PC-9 (cell line): ENCODE data around the gene SSBP2. TPM values are rescaled to one million over a fixed set of nuclear protein-coding genes. Genes with fewer than 3 reads are reported as not detected.

Source experiments
- BruUV-seq: library from RNA; stranded (reverse); fragments of 400-500 nt; replicated peaks from 2 replicates; lab custom pipeline; 2021; lab: Mats Ljungman, UMichigan
- CTCF ChIA-PET: fragments of 300-600 bp; sonication (Branson Sonifier 250); formaldehyde crosslinking; loops from one replicate; lab custom pipeline; 2022; ENCODE audit warnings: antibody characterized with exemption; lab: Charles Lee
- POLR2A ChIA-PET: fragments of 300-600 bp; sonication (Branson Sonifier 250); formaldehyde crosslinking; loops from one replicate; lab custom pipeline; 2022; ENCODE audit warnings: antibody characterized with exemption; ENCODE audit not compliant: unreplicated experiment; lab: Charles Lee
- DNase-seq, 2 experiments: peaks; one replicate each; pipeline versions ENCODE4 v3.0.0 to v3.0.0-alpha.2; 2015 to 2022; ENCODE audit warnings: mixed read lengths in 1 of 2
- H2AFZ ChIP-seq: fragments of 200-600 bp; sonication (generic); 2 replicates; pipeline ENCODE4 v1.8.1; 2017; ENCODE audit warnings: antibody characterized with exemption
- H3F3A ChIP-seq: fragments of 200-600 bp; sonication (generic); 2 replicates; pipeline ENCODE4 v1.8.1; 2017; ENCODE audit warnings: antibody characterized with exemption, mild to moderate bottlenecking, low read depth; ENCODE audit not compliant: insufficient read depth
- H3K27ac ChIP-seq: fragments of 200-600 bp; sonication (generic); 2 replicates; pipeline ENCODE4 v1.6.1; 2016; ENCODE audit warnings: mixed run types
- H3K27me3 ChIP-seq: fragments of 200-600 bp; sonication (generic); 2 replicates; pipeline ENCODE4 v1.6.1; 2016; ENCODE audit warnings: low read depth, mixed run types; ENCODE audit not compliant: insufficient read depth
- H3K36me3 ChIP-seq: fragments of 200-600 bp; sonication (generic); 2 replicates; pipeline ENCODE4 v1.6.1; 2016; ENCODE audit warnings: low read depth, mixed run types
- H3K4me1 ChIP-seq: fragments of 200-600 bp; sonication (generic); replicated peaks from 2 replicates; pipeline ENCODE4 v1.6.1; 2016; ENCODE audit warnings: mixed run types; ENCODE audit not compliant: insufficient read depth
- H3K4me2 ChIP-seq: fragments of 200-600 bp; sonication (generic); 2 replicates; pipeline ENCODE4 v1.6.1; 2017; ENCODE audit warnings: mixed run types
- H3K4me3 ChIP-seq: fragments of 200-600 bp; sonication (generic); 2 replicates; pipeline ENCODE4 v1.6.1; 2016; ENCODE audit warnings: mixed run types
- H3K79me2 ChIP-seq: fragments of 200-600 bp; sonication (generic); 2 replicates; pipeline ENCODE4 v1.6.1; 2017; ENCODE audit warnings: low read depth, mixed run types
- H3K9me2 ChIP-seq: fragments of 200-600 bp; sonication (generic); 2 replicates; pipeline ENCODE4 v1.8.1; 2017; ENCODE audit warnings: mild to moderate bottlenecking; ENCODE audit not compliant: insufficient read depth
- H3K9me3 ChIP-seq: fragments of 200-600 bp; sonication (generic); 2 replicates; pipeline ENCODE4 v1.8.1; 2016; ENCODE audit warnings: low read depth; ENCODE audit not compliant: insufficient read depth
- H4K20me1 ChIP-seq: fragments of 200-600 bp; sonication (generic); 2 replicates; pipeline ENCODE4 v1.8.1; 2017; ENCODE audit not compliant: insufficient read depth
- EZH2 ChIP-seq: fragments of 200-600 bp; sonication (generic); IDR thresholded peaks from 2 replicates; pipeline ENCODE4 v1.8.0; 2017; ENCODE audit warnings: antibody characterized with exemption, low read depth
- intact Hi-C: fragments of 100-400 bp; cut with micrococcal nuclease; formaldehyde crosslinking; loops from one replicate; pipeline ENCODE4 v1.10.0; 2022; ENCODE audit not compliant: unreplicated experiment
- total RNA-seq: library from RNA; stranded (reverse); gene quantifications from 2 replicates; pipeline ENCODE4 v1.2.3, GENCODE V29; 2021
- TF ChIP-seq, protein P1 (sequence below): fragments of 200-600 bp; sonication (generic); conservative IDR thresholded peaks from 2 replicates; pipeline ENCODE4 v1.6.1; 2017; ENCODE audit warnings: mixed run types, antibody characterized with exemption, mild to moderate bottlenecking, moderate library complexity

Gene SSBP2
- total RNA-seq, 1 experiment from 2014 or later = 6.4 TPM

DNA sequence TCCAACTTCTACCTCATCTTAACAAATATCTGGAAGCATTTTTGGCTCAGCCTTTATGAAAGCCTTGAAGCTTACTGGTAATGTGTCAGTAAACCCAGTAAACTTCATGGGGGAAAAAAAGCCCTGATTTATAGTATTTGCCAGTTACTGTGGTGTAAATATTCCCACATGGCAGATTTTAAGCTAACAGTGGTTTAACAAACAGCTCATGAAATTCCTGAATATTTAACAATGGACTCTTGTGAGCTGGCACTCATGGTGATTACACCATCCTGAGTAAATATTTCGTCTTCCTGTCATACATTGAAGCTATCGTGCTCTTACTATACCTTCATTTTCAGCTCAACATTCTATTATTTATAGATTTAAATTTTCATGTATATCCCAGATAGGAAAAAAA lies 300.0 kb downstream of the SSBP2 start:
- Histone ChIP-seq H3K4me1 (no peaks in the 10 kb centered on the region; the same call in 1 of the 2 replicates), H3K9me3 (peaks cover 8% of the 10 kb centered on the region; the same call in 1 of the 2 replicates), H3F3A (no peaks in the 10 kb centered on the region), H3K9me2 (0 out of 2 replicates have a peak, but pooled peaks cover under 1% of the 10 kb centered on the region), H3K27me3 (no peaks in the 10 kb centered on the region), H3K36me3 (no peaks in the 10 kb centered on the region), H3K27ac (no peak overlapping the region), H3K4me2 (no peak overlapping the region), H3K4me3 (no peak overlapping the region), H4K20me1 (no peaks in the 10 kb centered on the region), H3K79me2 (no peaks in the 10 kb centered on the region), H2AFZ (no peak overlapping the region)
- no TSS peak for BruUV-seq
- TF ChIP-seq, protein P1, sequence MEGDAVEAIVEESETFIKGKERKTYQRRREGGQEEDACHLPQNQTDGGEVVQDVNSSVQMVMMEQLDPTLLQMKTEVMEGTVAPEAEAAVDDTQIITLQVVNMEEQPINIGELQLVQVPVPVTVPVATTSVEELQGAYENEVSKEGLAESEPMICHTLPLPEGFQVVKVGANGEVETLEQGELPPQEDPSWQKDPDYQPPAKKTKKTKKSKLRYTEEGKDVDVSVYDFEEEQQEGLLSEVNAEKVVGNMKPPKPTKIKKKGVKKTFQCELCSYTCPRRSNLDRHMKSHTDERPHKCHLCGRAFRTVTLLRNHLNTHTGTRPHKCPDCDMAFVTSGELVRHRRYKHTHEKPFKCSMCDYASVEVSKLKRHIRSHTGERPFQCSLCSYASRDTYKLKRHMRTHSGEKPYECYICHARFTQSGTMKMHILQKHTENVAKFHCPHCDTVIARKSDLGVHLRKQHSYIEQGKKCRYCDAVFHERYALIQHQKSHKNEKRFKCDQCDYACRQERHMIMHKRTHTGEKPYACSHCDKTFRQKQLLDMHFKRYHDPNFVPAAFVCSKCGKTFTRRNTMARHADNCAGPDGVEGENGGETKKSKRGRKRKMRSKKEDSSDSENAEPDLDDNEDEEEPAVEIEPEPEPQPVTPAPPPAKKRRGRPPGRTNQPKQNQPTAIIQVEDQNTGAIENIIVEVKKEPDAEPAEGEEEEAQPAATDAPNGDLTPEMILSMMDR = no peak
- TF ChIP-seq EZH2 = no peak
- no peak for DNase-seq
- intact Hi-C loops = no loop called here
- POLR2A ChIA-PET = no interaction called here
- CTCF ChIA-PET = interaction anchor here (0.6 kb wide), 1 partner anchor 13 kb away, joined by 5 read pairs; no protein-coding TSS in a partner anchor

DNA sequence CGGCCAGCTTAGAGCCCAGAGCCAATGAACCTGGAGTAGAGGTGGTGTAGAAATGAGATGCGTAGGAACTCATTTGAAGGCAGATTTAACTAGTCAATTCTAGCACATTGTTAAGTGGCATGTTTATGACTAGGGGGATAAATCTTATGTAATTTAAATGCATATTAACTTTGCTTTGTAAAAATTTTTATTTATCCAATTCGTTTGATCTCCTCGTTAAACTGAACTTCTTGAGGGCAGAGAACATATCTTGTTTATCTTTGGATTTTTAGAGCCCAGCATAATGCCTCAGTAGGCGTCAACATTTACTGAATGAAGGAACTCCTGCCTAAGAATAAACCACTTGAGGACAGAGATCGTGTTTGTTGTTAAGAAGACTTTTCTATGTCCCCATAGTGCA lies 315.9 kb downstream of the SSBP2 start:
- Histone ChIP-seq H3F3A (no peaks in the 10 kb centered on the region), H3K4me1 (no peaks in the 10 kb centered on the region), H3K4me3 (no peak overlapping the region), H3K4me2 (no peak overlapping the region), H2AFZ (no peak overlapping the region), H4K20me1 (no peaks in the 10 kb centered on the region), H3K9me3 (no peaks in the 10 kb centered on the region), H3K27me3 (no peaks in the 10 kb centered on the region), H3K36me3 (no peaks in the 10 kb centered on the region), H3K9me2 (no peaks in the 10 kb centered on the region), H3K79me2 (no peaks in the 10 kb centered on the region), H3K27ac (no peak overlapping the region)
- intact Hi-C loops = no loop called here
- no peak for DNase-seq
- POLR2A ChIA-PET = no interaction called here
- TF ChIP-seq, protein P1 = no peak
- no peak for TF ChIP-seq EZH2
- BruUV-seq = no TSS peak
- CTCF ChIA-PET = no interaction called here

DNA sequence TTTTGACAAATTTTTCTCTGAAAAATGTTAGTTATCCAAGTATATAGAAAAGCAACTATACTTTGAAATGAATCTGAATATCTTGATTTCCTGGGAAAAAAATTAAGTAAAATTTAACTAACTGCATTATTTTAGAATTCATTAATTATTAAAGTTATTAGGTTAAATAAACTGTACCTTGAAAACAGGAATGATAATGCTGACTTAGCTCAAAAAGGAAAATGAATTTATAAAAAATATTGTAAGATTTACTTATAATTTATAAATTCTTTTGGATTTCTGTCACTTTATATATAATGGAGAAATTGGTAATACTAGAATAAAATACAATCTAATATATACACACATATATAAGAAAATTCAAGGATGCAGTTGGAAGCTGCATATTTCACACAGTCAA lies 320.9 kb downstream of the SSBP2 start:
- Histone ChIP-seq H3K9me2 (no peaks in the 10 kb centered on the region), H3F3A (no peaks in the 10 kb centered on the region)
- CTCF ChIA-PET = no interaction called here

More for the DNA sequence above, 320.9 kb downstream of the SSBP2 start:
- no peaks in the 10 kb centered on the region for H3K79me2 ChIP-seq
- H3K36me3 ChIP-seq = no peaks in the 10 kb centered on the region
- H2AFZ ChIP-seq = no peak overlapping the region
- H3K4me1 ChIP-seq = peaks cover 14% of the 10 kb centered on the region
- H3K4me3 ChIP-seq = no peak overlapping the region
- no TSS peak for BruUV-seq
- no peak for TF ChIP-seq EZH2
- TF ChIP-seq, protein P1 = no peak
- intact Hi-C loops = loop anchor here (5.0 kb wide), 2 partner anchors 77 to 322 kb away; partner anchors contain the start of gene SSBP2
- H4K20me1 ChIP-seq = no peaks in the 10 kb centered on the region
- no peak overlapping the region for H3K27ac ChIP-seq
- H3K4me2 ChIP-seq = no peak overlapping the region
- H3K27me3 ChIP-seq = no peaks in the 10 kb centered on the region
- H3K9me3 ChIP-seq = no peaks in the 10 kb centered on the region
- POLR2A ChIA-PET = no interaction called here
- no peak for DNase-seq
